NCI-H82 (cell line): ENCODE measurements around the gene FAM217B.
"Not testable (repeated sequence)": the region's sequence is repeated elsewhere in the genome, so short reads cannot be mapped to it uniquely, and the experiment has no call there.

Experiments
- DNase-seq: peaks from one replicate; lab custom pipeline; 2025; lab: John Stamatoyannopoulos, UW

The FAM217B gene

GRCh38 chr20:59939052-59939878 is 924 bp upstream of the FAM217B start:
- DNase-seq, result no peak

GRCh38 chr20:59939879-59940128 is 385 bp upstream of the FAM217B start:
- DNase-seq, result no peak

- no peak for DNase-seq
These were observed 736 bp downstream of the FAM217B start for GRCh38 chr20:59940956-59941294.

- DNase-seq, result no peak
These were observed 2.1 kb downstream of the FAM217B start for GRCh38 chr20:59942245-59942644.

- DNase-seq, result no peak
These were observed 4.5 kb downstream of the FAM217B start for GRCh38 chr20:59944726-59945125.

- no peak for DNase-seq
These were observed 5.0 kb downstream of the FAM217B start for GRCh38 chr20:59945175-59945574.

GRCh38 chr20:59945731-59946130 is 5.5 kb downstream of the FAM217B start:
- no peak for DNase-seq

GRCh38 chr20:59947376-59947775 is 7.2 kb downstream of the FAM217B start:
- DNase-seq, result no peak

GRCh38 chr20:59948212-59948611 is 8.0 kb downstream of the FAM217B start:
- DNase-seq, result no peak

GRCh38 chr20:59948828-59949720 is 8.9 kb downstream of the FAM217B start:
- DNase-seq, result peak; percentile 67

GRCh38 chr20:59949911-59950310 is 9.7 kb downstream of the FAM217B start:
- no peak for DNase-seq

GRCh38 chr20:59954718-59955117 is 14.5 kb downstream of the FAM217B start:
- DNase-seq, result no peak

- peak; percentile 71 for DNase-seq
These were observed 15.1 kb downstream of the FAM217B start for GRCh38 chr20:59955131-59955796.

- DNase-seq, result not testable (repeated sequence)
These were observed 17.4 kb downstream of the FAM217B start for GRCh38 chr20:59957568-59957967.

- no peak for DNase-seq
These were observed 17.9 kb downstream of the FAM217B start, which contains the start of gene CDH26 for GRCh38 chr20:59958123-59958522. CDH26 (plus strand) TSS chr20:59958423; CDS start chr20:59958727, 304 bp downstream.

- no peak for DNase-seq
These were observed 18.4 kb downstream of the FAM217B start for GRCh38 chr20:59958626-59959025.

- DNase-seq, result no peak
These were observed 21.2 kb downstream of the FAM217B start for GRCh38 chr20:59961423-59961822.

GRCh38 chr20:59962155-59962554 is 22.0 kb downstream of the FAM217B start:
- DNase-seq, result no peak

- DNase-seq, result no peak
These were observed 26.2 kb downstream of the FAM217B start for GRCh38 chr20:59966428-59966827.

- DNase-seq, result no peak
These were observed 31.2 kb downstream of the FAM217B start for GRCh38 chr20:59971428-59971827.

- no peak for DNase-seq
These were observed 32.0 kb downstream of the FAM217B start for GRCh38 chr20:59972037-59972801.
